SK-N-SH (cell line): ENCODE results near the gene PHLPP1. TPM values are rescaled to one million over a fixed set of nuclear protein-coding genes. Genes with fewer than 3 reads are reported as not detected.

ENCODE experiments used
- CTCF ChIA-PET: fragments of 300-600, 350-600 bp; formaldehyde crosslinking; extraction: SDS; loops from one replicate; lab custom pipeline; 2021; lab: Yijun Ruan, JAX
- POLR2A ChIA-PET: fragments of 350-600 bp; sonication (Branson Sonifier 250); formaldehyde crosslinking; extraction: SDS; loops from one replicate; lab custom pipeline; 2020; ENCODE audit warnings: antibody characterized with exemption, inconsistent platforms; lab: Yijun Ruan, JAX
- DNase-seq: peaks from one replicate; pipeline ENCODE4 v3.0.0; 2012
- H2AFZ ChIP-seq: fragments of 200-600 bp; sonication (generic); 2 replicates; pipeline ENCODE4 v1.8.1; 2016; ENCODE audit warnings: antibody characterized with exemption, mild to moderate bottlenecking, low read depth
- H3F3A ChIP-seq: fragments of 200-600 bp; sonication (generic); replicated peaks from 2 replicates; pipeline ENCODE3; 2016; ENCODE audit warnings: antibody characterized with exemption, mild to moderate bottlenecking; ENCODE audit not compliant: insufficient read depth
- H3K27ac ChIP-seq, 2 experiments: fragments of 200-500 bp in 1 of 2; fragments of 200-600 bp in 1 of 2; sonication (Bioruptor generic) in 1 of 2; sonication (generic), shearing (Covaris generic) in 1 of 2; 2 replicates each; pipeline versions ENCODE4 v1.5.1 to v1.6.1; 2014 to 2016; ENCODE audit warnings: low read depth in 2 of 2, inconsistent platforms in 1 of 2, low read length in 1 of 2, mild to moderate bottlenecking in 1 of 2, mixed read lengths in 1 of 2
- H3K27me3 ChIP-seq: fragments of 200-600 bp; sonication (generic), shearing (Covaris generic); 2 replicates; pipeline ENCODE4 v1.6.1; 2016; ENCODE audit warnings: mixed run types; ENCODE audit not compliant: insufficient read depth
- H3K36me3 ChIP-seq, 2 experiments: fragments of 200-500 bp in 1 of 2; fragments of 200-600 bp in 1 of 2; sonication (Bioruptor generic) in 1 of 2; sonication (generic) in 1 of 2; replicated peaks in 1 of 2; 2 replicates each; pipeline versions ENCODE3 to v1.5.1; 2014 to 2016; ENCODE audit warnings: low read length in 1 of 2, mild to moderate bottlenecking in 1 of 2; ENCODE audit not compliant: insufficient read depth in 2 of 2, control insufficient read depth in 1 of 2
- H3K4me1 ChIP-seq, 2 experiments: fragments of 200-500 bp in 1 of 2; fragments of 200-600 bp in 1 of 2; sonication (Bioruptor generic) in 1 of 2; sonication (generic), shearing (Covaris generic) in 1 of 2; 2 replicates each; pipeline versions ENCODE4 v1.5.1 to v1.6.1; 2014 to 2016; ENCODE audit warnings: low read depth in 1 of 2, low read length in 1 of 2, mixed run types in 1 of 2; ENCODE audit not compliant: insufficient read depth in 2 of 2, control insufficient read depth in 1 of 2
- H3K4me2 ChIP-seq: fragments of 200-600 bp; sonication (generic), shearing (Covaris generic); 2 replicates; pipeline ENCODE4 v1.6.1; 2017; ENCODE audit warnings: mixed run types
- H3K4me3 ChIP-seq, 2 experiments: fragments of 200-500 bp in 1 of 2; fragments of 200-600 bp in 1 of 2; sonication (Bioruptor generic) in 1 of 2; sonication (generic), shearing (Covaris generic) in 1 of 2; 2 replicates each; pipeline versions ENCODE4 v1.5.1 to v1.8.1; 2014 to 2016; ENCODE audit warnings: low read depth in 2 of 2, inconsistent platforms in 1 of 2, low read length in 1 of 2, mild to moderate bottlenecking in 1 of 2, mixed read lengths in 1 of 2, moderate library complexity in 1 of 2
- H3K79me2 ChIP-seq: fragments of 200-600 bp; sonication (generic); 2 replicates; pipeline ENCODE4 v1.8.1; 2017; ENCODE audit warnings: mild to moderate bottlenecking; ENCODE audit not compliant: insufficient read depth
- H3K9ac ChIP-seq: fragments of 200-600 bp; sonication (generic); 2 replicates; pipeline ENCODE4 v1.6.1; 2017; ENCODE audit warnings: mixed run types
- H3K9me2 ChIP-seq: fragments of 200-600 bp; sonication (generic); 2 replicates; pipeline ENCODE4 v1.6.1; 2017; ENCODE audit warnings: mixed run types
- H3K9me3 ChIP-seq: fragments of 200-600 bp; sonication (generic); 2 replicates; pipeline ENCODE4 v1.6.1; 2017; ENCODE audit warnings: mixed run types, mild to moderate bottlenecking, moderate library complexity
- H4K20me1 ChIP-seq: fragments of 200-600 bp; sonication (generic); 2 replicates; pipeline ENCODE4 v1.6.1; 2017; ENCODE audit warnings: mild to moderate bottlenecking, mixed run types; ENCODE audit not compliant: insufficient read depth
- CHD2 ChIP-seq: fragments of 150-350 bp; IDR thresholded peaks from 2 replicates; pipeline ENCODE4 v1.6.1; 2018; ENCODE audit warnings: low read length; ENCODE audit not compliant: partially characterized antibody
- CTCF ChIP-seq: fragments of 200-600 bp; sonication (generic); IDR thresholded peaks from 2 replicates; pipeline ENCODE4 v1.6.1; 2017; ENCODE audit warnings: antibody characterized with exemption, mild to moderate bottlenecking, moderate library complexity
- ELF1 ChIP-seq: IDR thresholded peaks from 2 replicates; pipeline ENCODE4 v1.4.0; 2012
- EP300 ChIP-seq, 2 experiments: IDR thresholded peaks; 2 replicates each; pipeline versions ENCODE4 v1.4.0 to v1.6.1; 2012; ENCODE audit warnings: borderline replicate concordance in 1 of 2, low read depth in 1 of 2, low read length in 1 of 2
- EZH2phosphoT487 ChIP-seq: fragments of 200-600 bp; sonication (generic); IDR thresholded peaks from 2 replicates; pipeline ENCODE4 v1.6.1; 2017; ENCODE audit warnings: low read depth, mixed run types, mild to moderate bottlenecking, antibody characterized with exemption, moderate library complexity, borderline replicate concordance
- GABPA ChIP-seq: IDR thresholded peaks from 2 replicates; pipeline ENCODE4 v1.4.0; 2012; ENCODE audit warnings: low read depth, mild to moderate bottlenecking
- IRF3 ChIP-seq: fragments of 150-350 bp; IDR thresholded peaks from 2 replicates; pipeline ENCODE4 v1.6.1; 2016; ENCODE audit warnings: mild to moderate bottlenecking, low read depth, low read length
- MEF2A ChIP-seq: IDR thresholded peaks from 2 replicates; pipeline ENCODE4 v1.4.0; 2012; ENCODE audit warnings: low read depth, borderline replicate concordance
- NFIC ChIP-seq: IDR thresholded peaks from 2 replicates; pipeline ENCODE4 v1.4.0; 2012; ENCODE audit warnings: borderline replicate concordance
- POLR2AphosphoS5 ChIP-seq: IDR thresholded peaks from 2 replicates; pipeline ENCODE4 v1.6.1; 2012; ENCODE audit warnings: low read depth, low read length
- REST ChIP-seq: IDR thresholded peaks from 2 replicates; pipeline ENCODE4 v1.6.1; 2012; ENCODE audit warnings: mild to moderate bottlenecking, low read depth, low read length, moderate library complexity
- RXRA ChIP-seq: IDR thresholded peaks from 2 replicates; pipeline ENCODE4 v1.4.0; 2012; ENCODE audit warnings: low read depth, mild to moderate bottlenecking, borderline replicate concordance
- SIN3A ChIP-seq: IDR thresholded peaks from 2 replicates; pipeline ENCODE4 v1.6.1; 2012; ENCODE audit warnings: low read depth, mild to moderate bottlenecking, low read length, moderate library complexity, borderline replicate concordance
- TCF12 ChIP-seq: IDR thresholded peaks from 2 replicates; pipeline ENCODE4 v1.4.0; 2012
- TEAD4 ChIP-seq: IDR thresholded peaks from 2 replicates; pipeline ENCODE4 v1.4.0; 2012; ENCODE audit warnings: mild to moderate bottlenecking, borderline replicate concordance; ENCODE audit not compliant: insufficient read depth
- YY1 ChIP-seq: IDR thresholded peaks from 2 replicates; pipeline ENCODE4 v1.4.0; 2012; ENCODE audit warnings: low read depth, mild to moderate bottlenecking
- ZBTB33 ChIP-seq: IDR thresholded peaks from 2 replicates; pipeline ENCODE4 v1.4.0; 2012; ENCODE audit warnings: low read depth, borderline replicate concordance
- WGBS: methylation state at CpG from one replicate; pipeline ENCODE4 v1.1.6; 2017; ENCODE audit warnings: low lambda C conversion rate; 5-methylcytosine and 5-hydroxymethylcytosine counted together
- polyA plus RNA-seq, 3 experiments: library from polyadenylated mRNA; depleted of rRNA; stranded (reverse); fragments of >200 nt; gene quantifications; 2 replicates each; pipeline ENCODE4 v1.2.3, GENCODE V29; 2012
- TF ChIP-seq, protein P1 (sequence below): IDR thresholded peaks from 2 replicates; pipeline ENCODE4 v1.4.0; 2012; ENCODE audit warnings: low read depth
- TF ChIP-seq, protein P2 (sequence below): IDR thresholded peaks from 2 replicates; pipeline ENCODE4 v1.4.0; 2012; ENCODE audit warnings: low read depth, borderline replicate concordance

Gene PHLPP1
- polyA plus RNA-seq, 1 of the 3 experiments (the other 2 are of a cell fraction): 4.6 TPM

GRCh38 chr18:62975785-62976184 is 260.4 kb downstream of the PHLPP1 start (continued):
- TF ChIP-seq EZH2phosphoT487: no peak
- TF ChIP-seq, protein P1, sequence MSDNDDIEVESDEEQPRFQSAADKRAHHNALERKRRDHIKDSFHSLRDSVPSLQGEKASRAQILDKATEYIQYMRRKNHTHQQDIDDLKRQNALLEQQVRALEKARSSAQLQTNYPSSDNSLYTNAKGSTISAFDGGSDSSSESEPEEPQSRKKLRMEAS: no peak
- no peak for TF ChIP-seq MEF2A

DNA sequence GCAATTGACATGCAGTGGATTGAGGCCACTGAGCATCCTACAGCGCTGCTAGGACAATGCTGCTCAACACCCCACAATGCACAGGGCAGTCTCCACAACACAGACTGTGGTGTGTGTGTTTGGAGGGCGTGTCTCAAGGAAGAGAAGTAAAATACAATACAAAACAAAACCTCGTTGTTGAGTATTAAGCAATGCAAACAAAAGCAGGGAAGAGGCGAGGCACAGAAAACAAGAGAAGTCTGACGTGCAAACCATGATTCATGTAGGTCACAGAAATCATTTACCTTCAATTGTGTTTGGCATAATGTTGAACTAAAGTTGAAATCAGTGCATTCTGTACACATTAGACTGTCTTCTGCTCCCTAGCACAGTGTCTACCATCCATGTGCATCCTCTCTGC is 260.9 kb downstream of the PHLPP1 start:
- no peak overlapping the region for H3K4me3 ChIP-seq
- no peaks in the 10 kb centered on the region for H3K27me3 ChIP-seq
- no peak overlapping the region for H3K9ac ChIP-seq
- DNase-seq: no peak
- H3K9me3 ChIP-seq: no peaks in the 10 kb centered on the region
- no peaks in the 10 kb centered on the region for H4K20me1 ChIP-seq
- ChIA-PET CTCF (interaction anchor here (0.6 to 1.5 kb wide), 2 partner anchors 14 to 392 kb away, joined by 3 to 6 read pairs; no protein-coding TSS in a partner anchor), POLR2A (no interaction called here)
- no peak overlapping the region for H3K27ac ChIP-seq
- H2AFZ ChIP-seq: no peak overlapping the region
- H3K4me1 ChIP-seq: peaks cover 0 to 5% of the 10 kb centered on the region in 2 experiments; a peak in 1 of 4 replicates
- no peaks in the 10 kb centered on the region for H3K9me2 ChIP-seq
- H3K4me2 ChIP-seq: no peak overlapping the region
- H3K36me3 ChIP-seq: peaks cover 0 to 6% of the 10 kb centered on the region in 2 experiments
- H3F3A ChIP-seq: no peaks in the 10 kb centered on the region
- WGBS: 83% methylated on average over 5 of the region's 5 CpGs
- TF ChIP-seq RXRA (no peak), MEF2A (no peak), ZBTB33 (no peak), YY1 (no peak), EP300 (IDR thresholded peaks at IDR 0.05; ENCODE audit: borderline replicate concordance in 1 of 2, low read depth in 1 of 2, low read length in 1 of 2) (no peak), EZH2phosphoT487 (no peak), TEAD4 (no peak), ELF1 (no peak), TCF12 (no peak), IRF3 (no peak), NFIC (no peak), REST (no peak), GABPA (no peak), POLR2AphosphoS5 (no peak), CHD2 (no peak), SIN3A (no peak), CTCF (no peak)
- TF ChIP-seq, protein P2, sequence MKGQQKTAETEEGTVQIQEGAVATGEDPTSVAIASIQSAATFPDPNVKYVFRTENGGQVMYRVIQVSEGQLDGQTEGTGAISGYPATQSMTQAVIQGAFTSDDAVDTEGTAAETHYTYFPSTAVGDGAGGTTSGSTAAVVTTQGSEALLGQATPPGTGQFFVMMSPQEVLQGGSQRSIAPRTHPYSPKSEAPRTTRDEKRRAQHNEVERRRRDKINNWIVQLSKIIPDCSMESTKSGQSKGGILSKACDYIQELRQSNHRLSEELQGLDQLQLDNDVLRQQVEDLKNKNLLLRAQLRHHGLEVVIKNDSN: no peak
- no peaks in the 10 kb centered on the region for H3K79me2 ChIP-seq
